ENCODE data around the gene LBX2.
A peak's percentile ranks its signal among the peaks of the same experiment; 100 is the strongest.

LBX2 gene

GRCh38 chr2:74457129-74457548 is 42.3 kb downstream of the LBX2 start:
- no peak for DNase-seq (ENCODE audit: low spot score)

DNA sequence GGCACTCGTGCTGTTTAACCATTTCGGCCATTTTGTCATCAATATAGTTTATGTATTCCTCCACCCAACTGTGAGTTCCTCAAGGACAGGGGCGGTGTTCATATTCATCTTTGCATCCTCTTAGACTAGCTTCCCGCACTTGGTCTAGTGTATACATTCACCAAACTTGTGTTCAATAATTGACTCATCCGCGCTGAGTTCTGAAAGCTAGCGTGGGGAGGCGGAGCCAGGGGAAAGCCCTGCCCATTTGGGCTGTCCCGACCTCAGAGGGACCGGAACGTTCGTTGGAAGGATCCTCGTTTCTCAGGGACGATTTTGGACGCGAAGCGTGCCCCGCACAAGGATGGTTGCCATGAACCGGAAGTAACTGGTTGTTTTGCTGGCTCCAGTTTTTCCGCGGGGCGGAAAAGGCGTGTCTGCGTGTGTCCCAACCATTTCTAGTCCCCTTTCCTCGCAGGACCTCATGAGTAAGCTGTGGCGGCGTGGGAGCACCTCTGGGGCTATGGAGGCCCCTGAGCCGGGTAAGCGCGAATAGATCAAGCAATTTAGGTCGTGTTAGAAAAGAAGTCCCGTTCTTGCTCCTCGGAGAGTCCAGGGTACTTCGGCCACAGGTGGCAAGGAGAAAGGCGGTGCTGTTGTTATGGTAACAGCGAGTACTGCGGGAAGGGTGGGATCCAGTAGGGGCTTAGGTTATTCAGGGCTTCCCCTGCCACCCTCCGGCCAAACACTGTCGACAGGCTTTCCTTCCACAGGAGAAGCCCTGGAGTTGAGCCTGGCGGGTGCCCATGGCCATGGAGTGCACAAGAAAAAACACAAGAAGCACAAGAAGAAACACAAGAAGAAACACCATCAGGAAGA is 44.5 kb downstream of the LBX2 start, which contains the start of gene INO80B:
Gene INO80B (plus strand): TSS at position 434 of the 858 bp plus-strand sequence. CDS start 30 bp downstream, at position 464.
- DNase-seq (ENCODE audit: low spot score): peak; percentile 97

- no peak for DNase-seq (ENCODE audit: low spot score)
Observed at GRCh38 chr2:74450570-74451190, 48.7 kb downstream of the LBX2 start.

- no peak for DNase-seq (ENCODE audit: low spot score)
Observed at GRCh38 chr2:74448771-74449170, 50.6 kb downstream of the LBX2 start.
